NCI-H345 treated with DMSO at 0.1 percent for 48 hours (cell line): ENCODE data around the gene CT55.
"Not testable (repeated sequence)": the region's sequence is repeated elsewhere in the genome, so short reads cannot be mapped to it uniquely, and the experiment has no call there.

Experiments
- DNase-seq: peaks from one replicate; lab custom pipeline; 2025; ENCODE audit not compliant: unreplicated experiment; lab: John Stamatoyannopoulos, UW

The CT55 gene

DNA sequence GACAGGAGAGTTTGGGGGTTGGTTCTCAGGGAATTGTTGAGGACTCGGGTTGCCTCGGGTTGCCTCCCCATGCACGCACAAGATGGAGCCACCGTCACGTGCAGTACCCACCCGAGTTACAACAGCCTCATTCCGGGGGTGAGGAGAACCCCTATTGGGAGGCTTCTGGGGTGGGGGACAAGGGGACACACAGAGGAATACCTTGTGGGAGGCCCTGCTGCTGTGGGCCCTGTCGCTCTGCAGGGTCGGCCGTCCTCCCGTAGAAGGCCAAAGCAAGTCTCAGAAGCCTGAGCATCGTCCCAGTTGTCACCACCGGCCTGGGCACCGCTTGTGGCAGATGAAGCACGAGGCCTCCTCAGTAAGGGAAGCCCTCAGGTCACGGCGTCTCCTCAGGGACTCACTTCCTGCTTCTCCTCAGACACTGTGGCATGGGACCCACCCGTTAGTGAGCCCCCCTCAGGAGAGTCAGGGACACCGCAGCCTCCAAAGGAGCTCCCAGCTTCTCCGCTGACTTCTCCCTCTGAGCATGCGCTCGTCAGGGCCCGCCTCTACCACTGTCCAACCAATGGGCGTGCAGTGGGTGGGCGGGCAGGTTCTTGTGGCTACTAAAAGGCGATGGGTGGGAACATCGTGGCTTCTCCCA lies at the start of gene CT55:
Gene CT55 (minus strand): TSS at position 522 of the 643 bp plus-strand sequence. CDS start 227 bp downstream, at position 295.
- no peak for DNase-seq

- DNase-seq = no peak
Observed at GRCh38 chrX:135213200-135213844, 42.1 kb upstream of the CT55 start.

- not testable (repeated sequence) for DNase-seq
Observed at GRCh38 chrX:135206427-135206826, 35.2 kb upstream of the CT55 start.

DNA sequence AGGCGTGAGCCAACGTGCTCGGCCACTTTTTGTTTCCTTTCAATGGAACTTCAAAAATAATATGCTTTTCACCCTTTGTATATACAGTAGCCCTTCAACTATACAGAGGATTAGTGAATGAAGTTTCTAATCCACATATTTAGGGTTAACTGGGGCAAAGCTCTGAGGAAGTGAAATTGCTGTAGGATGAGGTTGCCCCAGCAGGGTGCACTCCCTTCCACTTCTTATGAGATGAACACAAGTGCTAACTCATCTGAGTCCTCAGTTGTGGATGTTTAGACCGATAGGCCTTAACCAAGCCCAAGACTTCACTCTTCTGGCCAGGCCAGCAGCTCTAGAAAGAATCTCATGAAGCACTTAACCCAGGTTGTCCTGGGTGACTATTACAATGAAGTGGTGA lies 29.1 kb upstream of the CT55 start:
- no peak for DNase-seq

GRCh38 chrX:135194684-135195083 lies 23.5 kb upstream of the CT55 start:
- DNase-seq = no peak

DNA sequence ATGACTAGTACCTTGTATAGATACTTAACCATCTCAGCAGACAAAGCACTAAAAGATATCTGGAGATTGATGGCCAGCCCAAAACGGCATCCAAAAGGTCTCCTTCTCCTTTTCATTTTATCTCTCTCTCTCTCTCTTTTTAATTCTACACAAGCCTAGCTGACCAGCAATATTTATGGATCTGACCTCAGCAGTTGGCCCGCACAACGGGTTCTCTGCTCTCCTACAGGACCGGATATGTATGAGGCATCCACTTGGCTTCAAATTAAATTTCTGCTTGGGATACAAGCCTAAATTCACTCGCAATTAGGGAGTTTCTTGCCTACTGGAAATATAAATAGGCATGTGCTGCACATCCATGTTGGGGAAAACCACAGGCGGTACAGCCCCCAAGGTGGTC lies 22.5 kb upstream of the CT55 start:
- no peak for DNase-seq

GRCh38 chrX:135191838-135192237 lies 20.6 kb upstream of the CT55 start:
- DNase-seq = no peak

- peak; percentile 20 for DNase-seq
Observed at GRCh38 chrX:135185795-135186443, 14.7 kb upstream of the CT55 start.

DNA sequence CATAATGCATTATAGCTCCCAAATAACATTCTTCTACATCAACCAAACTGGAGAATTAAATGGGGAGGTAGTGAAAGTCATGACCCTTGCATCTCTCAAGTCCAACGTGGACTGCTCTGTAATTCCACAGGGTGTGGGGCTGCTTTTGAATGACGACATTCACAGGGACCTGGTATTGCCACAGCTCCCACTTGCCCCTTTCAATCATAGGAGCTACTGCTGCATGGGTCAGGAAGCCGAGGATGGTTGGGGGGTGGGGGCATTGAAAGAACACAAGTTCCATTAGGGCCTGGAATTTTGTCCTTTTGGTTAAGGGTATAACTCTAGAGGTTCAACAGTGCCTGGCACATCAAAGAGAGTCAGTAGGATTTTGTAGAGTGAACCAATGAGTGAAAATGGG lies 7.4 kb upstream of the CT55 start:
- DNase-seq = no peak

- no peak for DNase-seq
Observed at GRCh38 chrX:135170468-135170867, 730 bp downstream of the CT55 start.

GRCh38 chrX:135169534-135169933 lies 1.7 kb downstream of the CT55 start:
- DNase-seq = not testable (repeated sequence)

DNA sequence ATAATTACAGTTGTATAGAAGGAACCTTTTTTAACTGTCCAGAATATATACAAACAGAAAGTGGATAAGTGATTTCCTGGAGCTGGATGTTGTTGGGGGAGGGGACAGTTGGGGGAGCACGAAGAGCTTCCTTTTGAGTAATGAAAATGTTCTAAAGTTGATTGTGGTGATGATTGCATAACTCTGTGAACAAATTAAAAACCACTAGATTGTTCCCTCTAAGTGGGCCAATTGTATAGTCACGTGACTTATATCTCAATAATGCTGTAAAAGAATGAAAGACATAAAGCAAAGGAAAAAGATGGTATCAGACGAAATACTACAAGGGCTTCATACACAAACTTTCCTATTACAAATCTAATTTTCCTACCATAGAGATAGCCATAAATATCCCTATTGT lies 2.7 kb downstream of the CT55 start:
- DNase-seq = no peak

DNA sequence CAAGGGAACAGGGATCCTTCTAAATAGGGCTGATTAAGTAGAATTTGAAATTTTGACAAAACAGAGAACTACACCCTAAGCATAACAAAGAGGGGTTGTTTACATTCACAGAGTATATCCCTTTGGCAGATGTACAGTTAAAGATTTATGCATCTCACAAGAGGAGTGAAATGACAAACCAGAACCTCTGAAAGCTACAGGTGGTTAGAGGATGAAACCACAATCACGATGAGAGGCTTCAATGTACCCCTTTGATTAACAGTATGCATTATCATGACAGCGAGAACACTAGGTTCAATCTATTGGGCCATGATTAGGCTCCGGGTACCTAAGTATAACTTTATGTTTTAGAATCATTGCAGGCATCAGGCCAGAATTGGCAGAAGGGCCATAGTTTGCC lies 16.5 kb downstream of the CT55 start:
- not testable (repeated sequence) for DNase-seq

GRCh38 chrX:135126145-135126544 lies 45.1 kb downstream of the CT55 start:
- not testable (repeated sequence) for DNase-seq

- DNase-seq = not testable (repeated sequence)
Observed at GRCh38 chrX:135120056-135120576, 51.1 kb downstream of the CT55 start, which contains the start of gene ETDB. Gene ETDB, minus strand, starts transcription at chrX:135120526. Its CDS starts 1,265 bp downstream, at chrX:135119261.

- DNase-seq = not testable (repeated sequence)
Observed at GRCh38 chrX:135116064-135116463, 55.1 kb downstream of the CT55 start.

DNA sequence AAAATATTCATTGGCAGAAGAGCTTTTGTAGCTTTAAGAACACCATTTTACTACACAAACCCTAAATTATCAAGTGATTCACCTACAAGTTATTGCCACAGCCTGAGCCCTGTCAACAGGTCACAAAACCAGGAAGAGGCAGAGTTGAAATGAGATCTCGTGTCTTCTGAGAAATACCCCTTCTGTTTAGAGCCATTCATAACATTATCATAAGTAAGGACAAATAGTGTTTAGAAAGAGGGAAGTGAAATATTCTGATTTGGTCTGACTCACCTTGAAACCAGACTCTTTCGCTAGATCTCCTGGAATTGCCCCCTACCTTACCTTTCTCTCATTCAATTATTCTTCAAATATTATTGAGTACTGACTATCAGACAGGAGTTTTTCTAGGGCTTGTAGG lies 56.8 kb downstream of the CT55 start:
- DNase-seq = no peak

- DNase-seq = no peak
Observed at GRCh38 chrX:135112743-135113142, 58.5 kb downstream of the CT55 start.

DNA sequence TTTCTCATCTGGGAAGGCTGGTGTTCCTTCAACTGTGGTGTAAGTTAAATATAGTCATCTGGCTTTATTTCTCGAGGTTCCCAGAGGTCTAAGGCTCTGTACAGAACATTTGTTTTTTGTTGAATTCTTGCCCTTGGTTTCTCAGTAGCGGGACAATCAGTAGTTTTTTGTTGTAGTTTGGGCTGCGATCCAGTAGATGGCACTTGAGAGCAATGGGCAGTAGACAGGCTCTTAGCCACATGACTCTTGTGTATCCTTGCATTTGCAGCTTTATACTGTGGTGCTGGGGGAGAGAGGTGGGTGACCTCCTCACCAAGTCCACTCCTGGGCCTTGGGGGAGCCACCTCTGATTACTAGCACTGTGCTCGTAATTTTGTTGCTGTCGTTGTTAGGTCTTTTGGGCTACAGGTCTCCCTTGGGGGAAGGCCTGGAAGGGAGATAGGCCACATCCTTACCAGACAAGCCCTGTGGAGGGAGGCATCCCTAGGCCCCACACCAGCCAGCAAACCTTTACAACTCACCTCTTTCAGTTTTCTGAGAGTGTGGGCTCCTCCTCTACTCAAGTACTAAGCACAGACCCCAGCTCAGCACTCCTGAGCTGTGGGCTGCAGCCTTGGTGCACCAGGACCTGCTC lies 59.0 kb downstream of the CT55 start:
- no peak for DNase-seq

DNA sequence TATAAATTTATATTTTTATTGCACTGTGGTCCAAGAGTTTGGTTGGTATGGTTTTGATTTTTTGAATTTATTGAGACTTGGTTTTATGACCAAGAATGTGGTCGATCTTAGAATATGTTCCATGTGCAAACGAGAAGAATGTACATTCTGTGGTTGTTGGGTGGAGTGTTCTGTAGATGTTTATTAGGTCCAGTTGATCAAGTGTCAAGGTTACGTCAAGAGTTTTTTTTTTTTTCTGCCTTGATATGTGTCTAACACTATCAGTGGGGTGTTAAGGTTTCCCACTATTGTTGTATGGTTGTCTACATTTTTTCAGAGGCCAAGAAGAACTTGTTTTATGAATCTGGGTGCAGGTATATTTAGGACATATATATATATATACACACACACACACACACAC lies 61.6 kb downstream of the CT55 start:
- DNase-seq = no peak
